DMS153 (cell line): Measurements from ENCODE around the gene CCT3.
"Not testable (repeated sequence)": the region's sequence is repeated elsewhere in the genome, so short reads cannot be mapped to it uniquely, and the experiment has no call there.

Source experiments
- DNase-seq: peaks from one replicate; lab custom pipeline; 2025; lab: John Stamatoyannopoulos, UW

Gene CCT3

DNA sequence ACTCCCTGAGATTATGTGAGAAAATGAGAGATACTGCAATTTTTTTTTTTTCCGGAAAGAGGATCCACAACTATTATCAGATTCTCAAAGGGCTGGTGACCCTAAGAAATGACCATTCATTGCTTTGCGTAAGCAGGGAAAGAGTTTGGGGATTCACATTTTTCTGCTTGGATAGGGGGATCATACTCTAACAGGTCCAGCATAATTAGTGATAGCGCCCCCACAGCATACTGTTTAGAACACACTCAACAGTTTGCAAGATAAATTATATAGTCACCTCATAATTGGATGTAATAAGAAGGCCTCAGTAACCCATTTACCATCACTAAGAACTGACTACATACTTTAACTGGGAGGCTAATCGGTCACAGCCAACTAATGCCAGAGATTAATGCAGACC, 1.9 kb downstream of the CCT3 start:
- no peak for DNase-seq

DNA sequence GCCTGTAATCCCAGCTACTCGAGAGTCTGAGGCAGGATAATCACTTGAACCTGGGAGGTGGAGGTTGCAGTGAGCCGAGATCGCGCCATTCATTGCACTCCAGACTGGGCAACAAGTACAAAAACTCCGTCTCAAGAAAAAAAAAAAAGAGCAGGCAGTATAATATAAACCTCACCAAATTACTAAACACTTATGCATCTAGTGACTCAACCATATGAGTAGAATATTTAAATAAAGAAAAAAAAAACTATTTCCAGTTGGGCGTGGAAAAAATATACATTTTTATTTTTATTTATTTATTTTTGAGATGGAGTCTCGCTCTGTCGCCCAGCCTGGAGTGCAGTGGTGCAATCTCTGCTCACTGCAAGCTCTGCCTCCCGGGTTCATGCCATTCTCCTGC, 14.9 kb downstream of the CCT3 start:
- DNase-seq = not testable (repeated sequence)

DNA sequence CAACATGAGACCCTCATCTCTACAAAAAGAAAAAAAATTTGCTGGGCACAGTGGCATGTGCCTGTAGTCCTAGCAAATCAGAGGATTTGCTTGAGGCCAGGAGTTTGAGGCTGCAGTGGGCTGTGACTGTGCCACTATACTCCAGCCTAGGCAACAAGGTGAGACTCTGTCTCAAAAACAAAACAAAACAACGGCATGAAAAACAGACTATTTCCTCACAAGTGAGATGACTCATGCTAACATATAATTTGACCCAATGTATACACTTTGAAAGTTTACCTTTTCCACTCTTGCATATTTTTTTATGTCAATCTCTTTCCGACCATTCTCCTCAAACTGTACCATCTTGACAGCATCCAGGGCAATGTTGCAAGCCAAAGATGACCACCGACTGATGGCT, 17.5 kb downstream of the CCT3 start:
- no peak for DNase-seq

DNA sequence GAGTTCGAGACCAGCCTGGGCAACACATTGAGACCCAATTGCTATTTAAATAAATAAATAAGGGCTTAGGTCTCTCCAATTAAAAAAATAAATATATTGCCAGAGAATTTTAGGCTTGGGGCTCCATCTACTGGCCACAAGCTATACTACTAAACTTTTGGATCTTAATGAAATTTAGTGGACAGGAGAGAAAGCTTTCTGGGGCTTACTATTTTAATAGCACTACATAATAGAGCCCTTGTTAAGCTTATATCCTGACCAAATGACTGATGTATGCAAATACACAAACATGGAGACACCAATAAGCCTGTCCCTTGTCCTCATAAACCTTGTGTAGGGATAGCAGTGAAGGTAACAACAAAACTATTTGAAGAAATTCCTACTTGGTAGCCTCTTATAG, 18.4 kb downstream of the CCT3 start:
- no peak for DNase-seq

DNA sequence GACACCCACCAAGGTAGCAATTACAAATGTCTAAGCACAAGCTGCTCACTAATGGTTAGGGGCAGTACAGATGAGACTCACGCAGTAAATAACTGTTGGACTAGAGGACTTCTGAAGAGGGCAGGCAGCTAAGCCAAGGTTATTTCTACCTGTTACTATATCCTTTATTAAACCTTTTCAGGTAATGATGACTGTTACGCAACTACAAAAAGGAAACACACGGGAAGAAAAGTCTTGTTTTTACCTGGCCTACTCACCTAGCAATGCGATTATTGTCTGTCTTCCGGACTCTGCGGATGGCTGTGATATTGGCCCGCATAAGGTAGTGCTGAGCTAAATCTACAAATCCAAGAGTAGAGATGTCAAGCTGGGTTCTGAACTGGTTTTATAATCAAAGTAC, 21.2 kb downstream of the CCT3 start:
- DNase-seq = no peak

DNA sequence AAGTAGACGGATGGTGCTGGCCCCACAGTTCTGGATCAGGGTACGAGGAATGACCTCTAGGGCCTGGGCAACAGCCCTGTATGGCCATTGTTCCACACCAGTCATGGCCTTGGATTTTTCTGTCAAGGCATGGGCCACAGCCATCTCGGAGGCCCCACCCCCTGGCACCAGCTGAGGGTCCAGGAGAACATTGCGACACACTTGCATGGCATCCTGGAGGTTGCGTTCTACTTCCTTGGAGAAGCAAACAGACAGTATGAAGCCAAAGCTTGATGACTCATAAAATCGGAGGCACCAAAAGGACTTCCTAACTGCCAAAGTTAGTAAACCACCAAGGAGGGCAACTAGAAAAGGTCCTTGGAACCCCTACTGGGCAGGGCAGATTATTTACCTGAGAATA, 27.1 kb downstream of the CCT3 start:
- no peak for DNase-seq

DNA sequence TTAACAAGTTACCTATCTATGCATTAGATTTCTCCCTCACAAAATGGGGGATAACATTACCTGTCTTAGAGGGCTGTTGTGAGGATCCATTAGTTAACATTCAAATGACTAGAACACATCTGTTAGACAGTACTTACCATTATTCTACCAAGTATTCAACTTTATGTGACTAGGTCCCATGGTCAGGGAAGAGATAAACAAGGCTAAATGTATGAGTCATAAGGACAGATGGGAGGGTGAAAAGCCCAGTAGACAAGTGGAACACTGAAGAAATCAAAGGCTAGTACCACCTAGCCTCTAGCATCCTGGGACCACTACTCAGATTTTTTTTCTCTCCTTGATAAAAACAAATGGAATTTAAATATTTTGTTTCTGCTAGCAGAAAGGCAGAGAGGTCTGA, 30.0 kb downstream of the CCT3 start:
- DNase-seq = no peak

DNA sequence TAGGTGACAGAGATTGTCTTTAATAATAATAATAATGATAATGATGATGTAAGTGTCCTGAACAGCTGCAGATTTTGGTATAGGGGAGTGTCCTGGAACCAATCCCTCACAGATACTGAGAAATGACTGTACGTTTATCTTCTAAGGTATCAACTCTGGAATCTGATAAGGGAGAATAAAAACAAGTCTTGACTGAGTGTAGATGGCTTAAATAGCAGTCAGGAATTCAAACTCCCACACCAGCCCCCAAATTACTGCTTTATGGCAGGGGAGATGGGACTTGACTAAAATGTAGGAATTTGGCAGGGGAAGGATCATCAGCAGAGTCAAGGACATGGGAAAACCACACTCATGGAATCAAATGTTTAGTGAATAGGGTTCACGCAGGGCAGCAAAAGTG, 32.9 kb downstream of the CCT3 start:
- no peak for DNase-seq

DNA sequence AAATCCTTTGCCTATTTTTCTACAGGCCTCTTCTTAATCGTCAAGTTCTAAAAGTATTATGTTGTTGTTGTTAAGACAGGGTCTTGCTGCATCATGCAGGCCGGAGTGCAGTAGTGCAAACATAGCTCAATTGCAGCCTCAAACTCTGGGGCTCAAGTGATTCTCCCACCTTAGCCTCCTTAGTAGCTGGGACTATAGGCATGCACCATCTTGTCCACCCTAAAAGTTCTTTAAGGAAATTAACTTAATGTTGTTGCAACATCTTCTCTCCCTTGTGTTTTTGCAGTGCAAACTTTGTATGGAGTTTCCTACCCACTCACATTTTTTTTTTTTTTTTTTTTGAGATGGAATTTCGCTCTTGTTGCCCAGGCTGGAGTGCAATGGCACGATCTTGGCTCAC, 34.9 kb downstream of the CCT3 start:
- DNase-seq = no peak

DNA sequence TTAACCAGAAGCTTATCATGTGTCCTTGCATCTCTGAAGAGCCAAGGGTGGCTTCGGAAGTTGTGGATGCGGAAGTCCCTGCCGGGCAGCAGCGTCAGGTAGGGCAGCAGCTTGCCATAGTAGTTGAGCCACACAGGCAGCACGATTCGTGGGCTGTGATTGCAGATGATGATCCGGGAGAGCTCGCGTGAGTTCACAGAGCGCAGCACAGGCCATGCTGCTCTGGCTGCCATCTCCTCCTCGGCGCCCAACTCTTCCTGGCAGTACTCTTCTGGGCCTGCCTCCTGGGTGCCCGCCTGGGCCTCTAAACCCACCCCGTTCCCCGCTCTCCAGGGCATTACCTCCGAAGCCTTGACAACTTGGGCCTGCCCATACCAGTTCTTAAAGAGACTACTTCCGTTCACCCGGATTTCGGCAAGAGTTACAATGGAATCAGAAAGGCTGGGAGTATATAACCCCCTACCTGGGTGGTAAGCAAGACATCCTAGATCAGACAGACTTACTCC, 39.2 kb downstream of the CCT3 start, which contains the start of gene VHLL:
Gene VHLL (minus strand): TSS at position 456 of the 506 bp plus-strand sequence. CDS start 118 bp downstream, at position 338.
- DNase-seq = no peak

DNA sequence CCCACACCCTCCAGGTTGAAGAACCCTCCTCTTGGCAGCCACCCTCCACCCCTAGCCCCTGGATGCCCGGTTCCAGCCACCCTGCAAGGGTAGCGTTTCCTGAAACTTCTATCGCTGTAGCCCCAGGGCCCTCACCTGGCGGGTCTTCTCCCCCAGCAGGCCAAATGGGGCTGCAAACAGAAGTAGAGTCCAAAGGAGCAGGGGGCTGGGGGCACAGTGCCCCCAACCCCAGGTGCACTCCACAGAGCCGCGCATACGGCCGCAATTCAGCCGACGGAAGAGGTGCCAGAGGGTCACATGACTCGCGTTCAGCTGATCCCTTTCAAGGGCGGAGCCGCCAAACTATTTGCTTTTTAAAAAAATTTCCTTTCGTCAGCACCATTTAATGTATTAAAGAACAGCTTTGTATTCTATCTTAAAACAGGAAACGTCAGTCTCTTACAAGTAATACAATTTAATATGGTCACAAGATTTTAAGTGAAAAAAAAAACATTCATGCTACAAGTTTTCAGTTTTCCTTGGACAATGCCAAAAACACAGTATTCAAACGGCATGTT, 42.6 kb downstream of the CCT3 start, which contains the start of gene GLMP:
Gene GLMP (minus strand): TSS at position 289 of the 557 bp plus-strand sequence. CDS start 34 bp downstream, at position 255.
- no peak for DNase-seq

DNA sequence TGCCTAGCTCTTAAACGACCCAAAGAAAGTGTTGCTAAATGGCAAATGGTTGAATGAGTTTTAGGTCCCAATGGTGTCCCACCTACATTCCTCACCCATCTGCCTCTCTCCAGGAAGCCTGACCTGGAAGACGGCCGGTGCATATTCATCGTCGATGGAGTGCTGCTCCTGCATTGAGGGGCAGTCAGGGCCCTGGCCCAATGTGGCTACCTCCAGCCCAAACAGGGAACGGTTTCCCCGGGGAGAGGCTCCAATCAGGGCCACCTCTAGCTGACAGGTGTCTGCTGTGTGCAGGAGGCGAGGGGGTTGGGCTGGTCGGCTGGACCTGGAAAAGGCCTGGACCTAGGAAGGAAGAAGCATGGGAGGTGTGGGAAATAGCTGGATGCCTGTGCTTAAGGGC, 44.2 kb downstream of the CCT3 start:
- no peak for DNase-seq

DNA sequence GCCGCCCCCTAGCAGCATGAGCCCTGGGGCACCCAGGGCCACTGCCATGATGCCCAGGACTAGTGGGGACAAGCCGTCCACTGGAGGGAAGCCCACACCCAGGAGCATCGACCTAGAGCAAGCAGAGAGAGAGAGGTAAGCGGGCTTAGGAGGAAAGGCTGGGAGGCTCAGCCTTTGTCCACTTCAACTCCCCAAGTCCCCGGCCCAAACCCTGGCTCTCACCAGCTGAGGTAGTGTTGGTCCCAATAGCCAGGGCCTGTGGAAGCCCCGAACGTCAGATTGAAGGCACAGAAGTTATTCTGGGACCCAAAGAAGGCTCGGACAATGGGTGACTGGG, 45.0 kb downstream of the CCT3 start:
- DNase-seq = no peak

DNA sequence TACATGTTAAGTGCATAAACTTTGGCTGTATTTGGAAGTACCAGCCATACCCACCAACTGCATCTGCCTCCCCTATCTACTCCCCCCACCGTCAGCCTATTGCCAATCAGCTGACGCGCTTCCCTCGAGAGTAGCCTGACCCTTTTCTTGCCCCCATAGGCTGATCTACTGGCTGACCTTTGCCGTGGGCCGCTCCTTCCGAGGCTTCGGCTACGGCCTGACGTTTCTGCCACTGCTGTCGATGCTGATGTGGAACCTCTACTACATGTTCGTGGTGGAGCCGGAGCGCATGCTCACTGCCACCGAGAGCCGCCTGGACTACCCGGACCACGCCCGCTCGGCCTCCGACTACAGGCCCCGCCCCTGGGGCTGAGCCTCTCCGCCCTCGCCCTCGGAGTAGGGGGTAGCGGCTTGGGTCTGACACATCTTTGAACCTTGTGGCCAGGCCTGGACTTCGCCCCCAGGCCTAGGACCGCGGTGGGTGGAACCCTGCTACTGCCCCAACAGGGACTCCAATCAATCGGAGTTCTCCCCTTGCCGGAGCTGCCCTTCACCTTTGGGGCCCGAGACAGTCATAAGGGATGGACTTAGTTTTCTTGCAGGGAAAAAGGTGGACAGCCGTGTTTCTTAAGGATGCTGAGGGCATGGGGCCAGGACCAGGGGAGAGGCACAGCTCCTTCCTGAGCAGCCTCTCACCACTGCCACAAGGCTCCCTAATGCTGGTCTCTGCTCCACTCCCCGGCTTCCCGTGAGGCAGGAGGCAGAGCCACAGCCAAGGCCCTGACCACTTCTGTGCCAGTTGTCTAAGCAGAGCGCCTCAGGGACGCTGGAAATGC, 46.6 kb downstream of the CCT3 start:
- peak; percentile 76 for DNase-seq

DNA sequence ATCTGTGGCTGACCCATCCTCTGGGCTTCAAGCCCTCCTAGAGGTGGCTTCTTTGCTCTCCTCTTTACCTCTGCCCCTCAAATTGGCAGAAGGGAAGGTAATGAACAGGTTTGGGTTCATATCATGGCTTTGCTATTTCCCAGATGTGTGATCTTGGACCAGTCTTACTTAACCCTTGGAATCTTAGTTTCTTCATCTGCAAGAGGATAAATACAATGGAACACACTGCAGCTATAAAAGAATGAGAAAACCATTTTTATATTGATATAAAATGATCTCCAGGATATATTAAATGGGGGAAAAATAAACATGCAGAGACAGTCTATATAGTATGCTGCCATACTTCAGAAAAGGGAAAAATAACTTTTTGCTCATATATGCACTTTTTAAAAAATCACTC, 48.2 kb downstream of the CCT3 start:
- no peak for DNase-seq

DNA sequence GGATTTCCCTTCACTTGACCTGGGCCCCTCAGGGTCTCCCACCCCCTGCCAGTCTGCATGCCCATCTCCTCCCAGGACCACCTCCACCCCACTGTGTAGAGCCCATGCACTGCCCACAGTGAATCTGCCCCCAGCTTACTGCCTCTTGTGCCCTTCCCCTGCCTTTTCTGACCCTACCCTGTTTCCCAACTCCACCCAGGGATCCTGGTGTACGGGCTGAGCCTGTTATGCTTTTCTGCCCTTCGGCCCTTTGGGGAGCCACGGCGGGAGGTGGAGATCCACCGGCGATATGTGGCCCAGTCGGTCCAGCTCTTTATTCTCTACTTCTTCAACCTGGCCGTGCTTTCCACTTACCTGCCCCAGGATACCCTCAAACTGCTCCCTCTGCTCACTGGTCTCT, 52.0 kb downstream of the CCT3 start:
- no peak for DNase-seq

DNA sequence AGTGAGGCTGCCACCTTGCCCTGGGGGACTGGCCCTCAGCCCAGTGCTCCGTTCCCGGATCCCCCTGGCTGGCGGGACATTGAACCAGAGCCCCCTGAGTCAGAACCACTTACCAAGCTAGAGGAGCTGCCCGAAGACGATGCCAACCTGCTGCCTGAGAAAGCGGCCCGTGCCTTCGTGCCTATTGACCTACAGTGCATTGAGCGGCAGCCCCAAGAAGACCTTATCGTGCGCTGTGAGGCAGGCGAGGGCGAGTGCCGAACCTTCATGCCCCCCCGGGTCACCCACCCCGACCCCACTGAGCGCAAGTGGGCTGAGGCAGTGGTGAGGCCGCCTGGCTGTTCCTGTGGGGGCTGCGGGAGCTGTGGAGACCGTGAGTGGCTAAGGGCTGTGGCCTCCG, 52.7 kb downstream of the CCT3 start:
- no peak for DNase-seq

DNA sequence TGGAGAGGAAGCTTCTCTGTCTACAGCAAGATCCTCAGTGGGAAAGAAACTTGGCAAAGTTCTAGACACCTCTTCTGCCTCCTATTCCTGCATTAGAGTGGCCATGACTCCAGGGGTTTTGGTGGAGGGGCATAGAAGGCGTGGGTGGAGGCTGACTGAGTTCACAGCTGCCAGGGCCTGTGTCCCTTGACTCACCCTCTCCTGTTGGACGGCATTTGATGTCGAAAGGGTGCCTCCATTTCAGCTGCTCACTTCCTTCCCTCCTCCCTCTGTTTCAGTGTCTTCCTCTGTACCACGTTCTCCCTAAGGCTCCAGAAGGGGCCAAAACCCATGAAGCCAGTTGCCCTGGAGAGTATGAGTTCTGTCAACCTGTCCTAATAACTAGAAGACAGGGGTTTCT, 53.3 kb downstream of the CCT3 start:
- no peak for DNase-seq

DNA sequence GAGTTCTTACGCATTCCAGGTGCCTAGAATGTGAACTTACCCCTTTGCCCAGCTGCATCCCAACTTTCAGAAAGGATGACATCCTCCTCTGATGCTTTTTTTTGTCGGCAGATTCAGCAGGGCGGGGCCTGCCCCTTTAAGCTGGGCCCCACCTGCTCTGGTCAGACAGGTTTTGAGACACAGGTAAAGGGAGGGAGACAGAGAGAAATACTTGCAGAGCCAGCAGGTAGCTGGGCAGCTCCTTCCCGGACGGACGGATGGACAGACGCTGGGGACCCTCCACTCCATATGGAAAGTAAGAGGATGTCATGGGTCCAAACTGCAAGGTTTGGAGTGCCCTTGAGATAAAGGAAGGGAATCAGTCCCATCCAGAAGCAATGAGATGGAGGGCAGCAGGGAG, 54.0 kb downstream of the CCT3 start, which contains the start of gene TMEM79:
Gene TMEM79 (plus strand): TSS at position 214 of the 400 bp plus-strand sequence. CDS start 902 bp downstream, outside the sequence.
- no peak for DNase-seq

DNA sequence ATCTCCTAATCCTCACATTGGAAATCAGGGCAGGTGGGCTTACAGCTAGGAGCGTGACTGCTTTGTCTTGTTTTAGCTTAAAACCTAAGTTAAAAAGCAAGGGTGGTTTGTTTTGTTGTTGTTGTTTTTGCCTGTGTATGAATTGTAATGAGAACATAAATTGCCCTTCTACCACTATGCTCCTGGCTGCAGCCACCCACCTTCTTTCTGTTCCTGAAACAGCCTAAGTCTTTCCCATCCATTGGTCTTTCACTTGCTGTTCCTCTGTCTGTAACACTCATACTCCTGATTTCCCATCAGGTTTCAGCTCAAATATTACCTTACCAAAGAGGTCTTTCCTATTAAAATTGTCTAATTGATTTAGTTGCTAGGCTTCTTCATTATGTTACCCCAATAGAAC, 54.6 kb downstream of the CCT3 start:
- no peak for DNase-seq

DNA sequence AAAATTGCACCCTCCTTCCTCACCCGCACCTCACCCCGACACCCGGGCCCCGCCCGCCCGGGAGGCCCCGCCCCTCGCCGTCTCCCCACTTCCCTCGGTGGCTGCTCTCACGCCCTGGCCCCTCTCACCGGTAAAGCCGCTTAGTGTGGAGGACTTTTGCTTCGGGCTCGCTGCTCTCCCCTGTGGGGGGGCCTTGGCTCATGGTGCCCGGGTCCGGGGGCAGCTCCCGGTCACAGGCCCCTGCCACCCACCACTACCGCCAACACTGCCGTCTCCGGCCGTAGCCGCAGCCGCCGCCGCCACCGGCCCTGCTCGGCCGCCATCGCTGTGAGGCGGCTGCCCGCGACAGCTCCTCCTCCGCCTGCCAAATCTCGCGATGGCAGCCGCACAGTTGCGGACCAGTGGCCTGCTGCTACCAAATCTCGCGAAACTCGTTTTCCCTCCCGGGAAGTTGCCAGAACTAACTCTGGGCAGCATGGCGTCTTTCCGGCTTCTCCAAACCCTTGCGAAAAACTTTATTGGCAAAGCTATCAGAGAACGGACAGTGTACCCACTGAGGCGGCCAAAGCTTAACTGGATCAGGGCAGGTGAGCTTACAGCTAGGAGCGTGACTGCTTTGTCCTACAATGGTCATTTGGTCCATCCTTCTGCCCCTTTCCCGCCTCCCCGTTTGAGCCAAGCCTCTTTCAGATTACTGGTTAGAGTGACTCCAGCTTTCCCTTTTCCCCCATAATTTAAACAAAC, 55.4 kb downstream of the CCT3 start, which contains the start of gene SMG5:
Gene SMG5 (minus strand): TSS at position 347 of the 744 bp plus-strand sequence. CDS start 145 bp downstream, at position 202.
- peak; percentile 99 for DNase-seq

DNA sequence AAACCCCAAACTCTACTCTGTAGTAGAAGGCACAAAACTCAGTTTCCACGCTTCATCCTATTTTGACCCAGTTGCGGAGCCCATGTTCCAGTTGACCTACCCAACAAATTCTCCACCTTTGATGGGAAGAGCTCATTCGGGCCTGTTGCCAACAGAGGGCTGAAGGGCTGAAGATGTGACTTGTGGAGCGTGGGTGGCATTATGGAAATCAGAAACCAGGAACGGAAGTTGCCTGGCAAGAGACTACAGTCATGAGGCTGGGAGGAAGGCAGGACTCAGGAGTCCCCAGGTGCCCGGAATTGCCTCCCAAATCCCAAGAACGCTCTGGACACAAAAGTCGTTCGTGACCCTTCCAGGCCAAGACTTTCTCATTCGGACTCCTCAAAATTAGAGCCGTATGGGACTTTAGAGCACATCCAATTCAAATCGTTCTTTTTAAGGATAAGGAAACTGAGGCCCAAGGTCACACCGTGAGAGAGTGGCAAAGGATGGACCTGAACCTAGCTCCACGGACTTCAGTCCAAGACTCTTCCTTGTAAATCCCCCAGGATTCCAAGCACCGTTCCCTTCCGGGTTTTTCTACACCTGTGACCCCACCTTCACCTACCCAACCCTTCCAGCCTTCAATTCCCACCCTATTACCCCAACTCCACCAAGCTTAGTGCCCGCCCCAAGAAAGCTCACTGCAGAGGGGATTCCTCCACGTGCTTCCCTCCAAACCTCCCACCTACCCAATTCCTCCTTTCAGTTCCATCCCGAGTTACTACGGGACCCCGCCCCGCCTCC, 56.2 kb downstream of the CCT3 start:
- DNase-seq = peak; percentile 29
